ENCODE results near the gene PCDHB1. TPM values are rescaled to one million over a fixed set of nuclear protein-coding genes. Genes with fewer than 3 reads are reported as not detected.
"Not testable (repeated sequence)": the region's sequence is repeated elsewhere in the genome, so short reads cannot be mapped to it uniquely, and the experiment has no call there.

Gene PCDHB1
- total RNA-seq, 1 donor from 2014 or later: 0.09 TPM

- DNase-seq (ENCODE audit: low spot score): peak; percentile 29
Measured at GRCh38 chr5:141084487-141084989, 33.4 kb downstream of the PCDHB1 start.

DNA sequence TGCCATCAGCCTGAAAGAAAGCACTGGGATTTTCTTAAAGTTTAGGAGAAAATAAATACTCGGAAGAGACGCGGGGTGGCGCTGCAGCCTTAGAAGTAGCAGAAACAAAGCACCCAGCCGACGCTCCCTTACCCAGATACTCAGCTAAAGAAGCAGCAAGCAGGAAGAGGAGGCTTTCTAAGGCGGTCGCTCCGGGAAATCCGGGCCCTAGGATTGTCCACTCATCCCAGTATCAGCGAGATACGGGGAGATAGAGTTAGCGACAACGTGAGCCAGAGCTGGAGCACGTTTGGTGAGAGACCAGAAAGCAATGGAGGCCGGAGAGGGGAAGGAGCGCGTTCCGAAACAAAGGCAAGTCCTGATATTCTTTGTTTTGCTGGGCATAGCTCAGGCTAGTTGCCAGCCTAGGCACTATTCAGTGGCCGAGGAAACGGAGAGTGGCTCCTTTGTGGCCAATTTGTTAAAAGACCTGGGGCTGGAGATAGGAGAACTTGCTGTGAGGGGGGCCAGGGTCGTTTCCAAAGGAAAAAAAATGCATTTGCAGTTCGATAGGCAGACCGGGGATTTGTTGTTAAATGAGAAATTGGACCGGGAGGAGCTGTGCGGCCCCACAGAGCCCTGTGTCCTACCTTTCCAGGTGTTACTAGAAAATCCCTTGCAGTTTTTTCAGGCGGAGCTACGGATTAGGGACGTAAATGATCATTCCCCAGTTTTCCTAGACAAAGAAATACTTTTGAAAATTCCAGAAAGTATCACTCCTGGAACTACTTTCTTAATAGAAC, 43.5 kb downstream of the PCDHB1 start, which contains the start of gene PCDHB2:
Gene PCDHB2, plus strand, starts transcription at position 135 of the 782 bp plus-strand sequence. Its CDS starts 176 bp downstream, at position 311.
- DNase-seq (ENCODE audit: low spot score): no peak

GRCh38 chr5:141095263-141095641, 44.1 kb downstream of the PCDHB1 start:
- DNase-seq (ENCODE audit: low spot score): no peak

DNA sequence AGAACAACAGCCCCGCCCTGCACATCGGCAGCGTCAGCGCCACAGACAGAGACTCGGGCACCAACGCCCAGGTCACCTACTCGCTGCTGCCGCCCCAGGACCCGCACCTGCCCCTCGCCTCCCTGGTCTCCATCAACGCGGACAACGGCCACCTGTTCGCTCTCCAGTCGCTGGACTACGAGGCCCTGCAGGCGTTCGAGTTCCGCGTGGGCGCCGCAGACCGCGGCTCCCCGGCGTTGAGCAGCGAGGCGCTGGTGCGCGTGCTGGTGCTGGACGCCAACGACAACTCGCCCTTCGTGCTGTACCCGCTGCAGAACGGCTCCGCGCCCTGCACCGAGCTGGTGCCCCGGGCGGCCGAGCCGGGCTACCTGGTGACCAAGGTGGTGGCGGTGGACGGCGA, 45.0 kb downstream of the PCDHB1 start:
- not testable (repeated sequence) for DNase-seq (ENCODE audit: low spot score)

GRCh38 chr5:141096586-141096985, 45.4 kb downstream of the PCDHB1 start:
- not testable (repeated sequence) for DNase-seq (ENCODE audit: low spot score)

- no peak for DNase-seq (ENCODE audit: low spot score)
Measured at GRCh38 chr5:141100243-141100805, 49.1 kb downstream of the PCDHB1 start, which contains the start of gene PCDHB3. PCDHB3 (plus strand) TSS chr5:141100473; CDS start chr5:141100650, 177 bp downstream.

DNA sequence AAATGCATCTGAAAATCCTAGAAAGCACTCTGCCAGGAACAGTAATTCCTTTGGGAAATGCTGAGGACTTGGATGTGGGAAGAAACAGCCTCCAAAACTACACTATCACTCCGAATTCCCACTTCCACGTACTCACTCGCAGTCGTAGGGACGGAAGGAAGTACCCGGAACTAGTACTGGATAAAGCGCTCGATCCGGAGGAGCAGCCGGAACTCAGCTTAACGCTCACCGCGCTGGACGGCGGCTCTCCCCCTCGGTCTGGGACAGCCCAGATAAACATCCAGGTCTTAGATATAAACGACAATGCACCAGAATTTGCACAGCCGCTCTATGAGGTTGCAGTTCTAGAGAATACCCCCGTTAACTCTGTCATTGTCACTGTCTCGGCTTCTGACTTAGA, 49.9 kb downstream of the PCDHB1 start:
- no peak for DNase-seq (ENCODE audit: low spot score)

DNA sequence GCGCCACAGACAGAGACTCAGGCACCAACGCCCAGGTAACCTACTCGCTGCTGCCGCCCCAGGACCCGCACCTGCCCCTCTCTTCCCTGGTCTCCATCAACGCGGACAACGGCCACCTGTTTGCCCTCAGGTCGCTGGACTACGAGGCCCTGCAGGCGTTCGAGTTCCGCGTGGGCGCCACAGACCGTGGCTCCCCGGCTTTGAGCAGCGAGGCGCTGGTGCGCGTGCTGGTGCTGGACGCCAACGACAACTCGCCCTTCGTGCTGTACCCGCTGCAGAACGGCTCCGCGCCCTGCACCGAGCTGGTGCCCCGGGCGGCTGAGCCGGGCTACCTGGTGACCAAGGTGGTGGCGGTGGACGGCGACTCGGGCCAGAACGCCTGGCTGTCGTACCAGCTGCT, 50.9 kb downstream of the PCDHB1 start:
- not testable (repeated sequence) for DNase-seq (ENCODE audit: low spot score)

GRCh38 chr5:141102471-141102870, 51.3 kb downstream of the PCDHB1 start:
- DNase-seq (ENCODE audit: low spot score): not testable (repeated sequence)

DNA sequence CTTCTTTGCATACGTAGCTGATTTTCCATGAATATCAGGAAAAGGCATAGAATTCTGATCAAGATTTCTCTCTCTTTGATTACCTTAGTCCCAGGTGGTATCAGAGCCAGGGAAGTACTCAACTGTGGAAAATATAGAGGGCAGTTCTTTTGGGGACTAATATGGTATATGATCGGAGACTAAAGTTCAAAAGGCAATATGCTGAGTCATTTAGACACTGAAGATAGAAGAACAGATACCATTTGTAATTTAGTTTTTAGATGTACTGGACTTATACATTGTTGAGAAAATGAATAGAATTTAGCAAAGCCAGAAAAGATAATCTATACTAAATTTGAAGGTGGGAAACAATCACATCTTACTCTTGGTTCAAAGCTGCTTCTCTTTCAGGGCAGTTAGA, 54.2 kb downstream of the PCDHB1 start:
- no peak for DNase-seq (ENCODE audit: low spot score)

Other genes with a start within 250 kb of the PCDHB1 start
- 8.0 TPM for gene PCDHA4, start 244.3 kb upstream of the PCDHB1 start, total RNA-seq
- gene PCDHA5, start 229.8 kb upstream of the PCDHB1 start, total RNA-seq: 1.2 TPM
- 2.0 TPM for gene PCDHA6, start 223.4 kb upstream of the PCDHB1 start, total RNA-seq
- 0.89 TPM for gene PCDHA7, start 217.1 kb upstream of the PCDHB1 start, total RNA-seq
- gene PCDHA8, start 210.2 kb upstream of the PCDHB1 start, total RNA-seq: 0.49 TPM
- gene PCDHA9, start 203.0 kb upstream of the PCDHB1 start, total RNA-seq: 0.29 TPM
- 2.9 TPM for gene PCDHA10, start 195.5 kb upstream of the PCDHB1 start, total RNA-seq
- 2.9 TPM for gene PCDHA11, start 182.4 kb upstream of the PCDHB1 start, total RNA-seq
- 10.0 TPM for gene PCDHA12, start 176.1 kb upstream of the PCDHB1 start, total RNA-seq
- 6.7 TPM for gene PCDHA13, start 169.2 kb upstream of the PCDHB1 start, total RNA-seq
- gene PCDHAC1, start 125.1 kb upstream of the PCDHB1 start, total RNA-seq: 12.2 TPM
- gene PCDHAC2, start 84.9 kb upstream of the PCDHB1 start, total RNA-seq: 33.4 TPM
- 3.6 TPM for gene PCDHB2, start 43.2 kb downstream of the PCDHB1 start, total RNA-seq
- gene PCDHB3, start 49.1 kb downstream of the PCDHB1 start, total RNA-seq: 1.4 TPM
- 5.2 TPM for gene PCDHB4, start 70.4 kb downstream of the PCDHB1 start, total RNA-seq
- gene PCDHB5, start 83.8 kb downstream of the PCDHB1 start, total RNA-seq: 8.0 TPM
- gene PCDHB6, start 98.7 kb downstream of the PCDHB1 start, total RNA-seq: 0.60 TPM
- 2.1 TPM for gene PCDHB7, start 121.3 kb downstream of the PCDHB1 start, total RNA-seq
- 1.8 TPM for gene PCDHB8, start 126.4 kb downstream of the PCDHB1 start, total RNA-seq
- gene PCDHB16, start 131.0 kb downstream of the PCDHB1 start, total RNA-seq: 3.0 TPM
- gene PCDHB9, start 135.8 kb downstream of the PCDHB1 start, total RNA-seq: 2.1 TPM
- gene PCDHB10, start 141.0 kb downstream of the PCDHB1 start, total RNA-seq: 2.5 TPM
- 8.5 TPM for gene PCDHB11, start 148.3 kb downstream of the PCDHB1 start, total RNA-seq
- gene PCDHB12, start 157.3 kb downstream of the PCDHB1 start, total RNA-seq: 3.5 TPM
- gene PCDHB13, start 162.5 kb downstream of the PCDHB1 start, total RNA-seq: 8.3 TPM
- 9.4 TPM for gene PCDHB14, start 172.0 kb downstream of the PCDHB1 start, total RNA-seq
- gene PCDHB15, start 194.0 kb downstream of the PCDHB1 start, total RNA-seq: 3.6 TPM